ENCODE data around the gene STK32C.

STK32C gene

GRCh38 chr10:132198381-132199181 is 109.2 kb downstream of the STK32C start:
- DNase-seq (ENCODE audit: low read depth), result no peak

DNA sequence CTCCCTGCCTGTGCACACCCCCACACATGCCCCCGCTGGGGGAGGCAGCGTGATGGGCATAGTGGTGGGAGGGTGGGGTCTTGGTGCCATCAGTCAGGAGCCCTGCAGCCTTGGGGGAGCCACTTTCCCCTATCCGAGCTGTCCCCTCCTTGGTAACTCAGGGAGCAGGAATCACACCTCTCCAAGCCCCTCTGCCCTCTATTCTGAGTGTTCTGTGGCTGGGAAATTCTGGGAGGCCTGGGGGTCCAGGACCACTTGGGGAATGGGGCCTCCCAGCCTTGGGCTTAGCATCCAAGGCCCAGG is 109.7 kb downstream of the STK32C start:
- DNase-seq (ENCODE audit: low read depth), result no peak

GRCh38 chr10:132197271-132198067 is 110.3 kb downstream of the STK32C start:
- no peak for DNase-seq (ENCODE audit: low read depth)

GRCh38 chr10:132196178-132197113 is 111.3 kb downstream of the STK32C start:
- DNase-seq (ENCODE audit: low read depth), result no peak

DNA sequence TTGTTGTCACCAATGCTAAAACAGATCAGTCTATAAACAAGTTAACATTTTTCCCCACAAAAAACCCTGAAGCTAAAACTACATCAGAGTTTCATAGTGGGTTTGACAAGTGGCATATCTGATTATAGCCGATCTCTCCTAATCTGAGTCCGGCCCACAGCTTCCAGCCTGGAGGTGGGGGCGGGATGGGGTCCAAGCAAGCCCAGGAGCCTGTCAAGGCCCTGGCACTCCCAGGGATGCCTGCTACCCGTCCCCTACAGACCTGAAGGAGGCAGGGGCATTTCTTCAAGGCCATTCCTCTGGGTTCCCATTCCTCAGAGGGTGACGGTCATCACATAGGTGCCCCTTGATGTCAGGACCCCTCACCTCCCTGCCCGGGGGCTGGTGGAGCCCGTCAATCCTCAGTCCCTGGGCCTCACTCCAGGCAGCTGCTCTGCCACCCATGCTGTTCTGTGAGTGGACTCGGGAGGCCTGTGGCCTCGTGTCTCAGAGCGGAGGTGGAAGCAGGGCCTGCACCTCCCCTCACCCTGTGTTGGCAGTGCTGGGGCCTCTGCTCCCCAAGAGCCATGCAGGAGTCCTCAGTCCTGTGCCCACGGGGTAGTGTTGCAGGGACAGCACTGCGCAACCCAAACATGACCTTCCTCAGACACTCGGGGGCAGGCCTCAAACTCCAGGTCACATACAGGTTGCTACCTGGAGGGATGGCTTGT is 112.2 kb downstream of the STK32C start:
- DNase-seq (ENCODE audit: low read depth), result no peak

DNA sequence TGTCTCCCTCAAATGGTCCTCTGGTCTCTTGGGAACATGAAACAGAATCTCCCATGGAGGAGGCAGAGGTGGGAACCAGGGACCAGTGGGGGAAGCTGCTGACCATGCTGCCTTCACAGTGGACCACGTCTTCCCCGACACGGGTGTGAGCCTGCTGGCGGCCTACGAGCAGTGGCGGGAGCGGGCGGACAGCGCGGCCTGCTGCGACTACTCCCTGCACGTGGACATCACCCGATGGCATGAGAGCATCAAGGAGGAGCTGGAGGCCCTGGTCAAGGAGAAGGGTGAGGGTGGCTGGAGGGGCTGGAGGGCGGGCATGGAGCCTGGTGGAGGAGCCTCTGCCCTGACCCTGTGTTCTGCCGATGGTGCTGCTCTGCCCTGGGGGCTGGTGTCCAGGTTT is 113.0 kb downstream of the STK32C start:
- DNase-seq (ENCODE audit: low read depth), result no peak

DNA sequence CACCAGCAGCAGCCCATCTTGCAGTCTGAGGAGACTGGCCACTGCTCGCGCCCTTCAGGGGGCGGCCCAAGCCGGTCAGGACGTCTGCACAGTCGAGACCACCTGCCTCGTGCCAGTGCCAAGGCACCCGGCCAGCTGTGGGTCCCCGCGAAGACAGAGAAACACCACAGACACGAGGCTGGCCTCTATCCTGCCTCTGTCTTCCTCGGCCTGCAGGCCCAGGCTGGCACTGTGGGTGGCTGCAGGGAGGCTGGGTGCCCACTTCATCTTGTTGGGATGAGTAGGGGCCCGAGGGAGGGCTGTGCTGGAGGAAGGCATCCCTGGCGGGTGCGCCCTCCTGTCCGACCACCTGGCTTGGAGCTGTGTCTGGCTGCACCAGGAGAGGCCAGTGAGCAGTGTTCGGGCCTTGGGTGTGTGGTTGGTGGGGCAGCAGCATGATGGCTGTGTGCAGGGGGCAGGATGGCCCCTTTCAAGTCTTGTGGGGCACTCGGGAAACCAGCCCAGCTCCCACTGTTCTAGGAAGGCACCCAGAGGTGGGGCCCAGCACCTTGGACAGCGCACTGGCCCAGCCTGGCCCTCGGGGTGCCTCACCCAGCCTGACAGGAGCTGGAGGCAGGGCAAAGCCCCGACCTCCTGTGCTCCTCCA is 113.7 kb downstream of the STK32C start:
- DNase-seq (ENCODE audit: low read depth), result no peak

- no peak for DNase-seq (ENCODE audit: low read depth)
Measured at GRCh38 chr10:132192991-132193665, 114.6 kb downstream of the STK32C start.

DNA sequence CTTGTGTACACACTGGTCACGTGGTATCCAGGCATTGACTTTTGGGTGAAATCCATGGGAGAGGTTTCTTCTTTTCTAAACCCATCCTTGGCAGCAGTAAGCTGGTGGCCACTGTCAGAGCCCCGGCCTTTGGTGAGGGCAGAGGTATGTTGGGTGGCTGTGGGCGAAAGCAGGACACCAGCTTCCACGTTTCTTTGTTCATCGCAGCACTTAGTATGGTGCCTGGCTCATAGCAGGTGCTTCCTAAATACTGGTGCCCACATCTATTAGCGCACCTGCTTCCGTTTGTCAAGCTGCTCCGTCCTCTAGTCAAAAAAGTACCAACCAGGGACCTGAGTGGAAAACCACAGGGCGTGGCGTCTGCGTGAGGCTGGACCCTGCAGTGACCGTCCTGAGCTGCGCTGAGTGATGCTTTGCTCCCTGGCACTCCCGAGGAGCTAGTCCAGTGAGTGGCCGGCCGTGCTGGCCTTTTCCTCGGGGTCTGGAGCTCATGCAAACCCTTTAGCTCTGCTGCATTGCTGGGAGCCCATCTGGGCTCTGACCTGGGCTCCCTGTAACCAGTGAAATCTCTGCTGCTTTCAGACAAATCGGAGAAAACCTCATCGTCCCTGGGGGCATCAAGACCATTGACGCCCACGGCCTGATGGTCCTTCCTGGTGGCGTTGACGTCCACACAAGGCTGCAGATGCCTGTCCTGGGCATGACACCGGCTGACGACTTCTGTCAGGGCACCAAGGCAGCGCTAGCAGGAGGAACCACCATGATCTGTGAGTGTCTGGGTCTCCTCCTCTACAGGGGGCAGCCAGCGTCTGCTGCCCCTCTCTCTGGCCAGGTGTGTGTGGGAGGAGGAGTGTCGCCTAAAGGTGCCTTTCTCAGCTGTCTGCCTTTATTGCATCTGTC is 115.4 kb downstream of the STK32C start:
- no peak for DNase-seq (ENCODE audit: low read depth)

DNA sequence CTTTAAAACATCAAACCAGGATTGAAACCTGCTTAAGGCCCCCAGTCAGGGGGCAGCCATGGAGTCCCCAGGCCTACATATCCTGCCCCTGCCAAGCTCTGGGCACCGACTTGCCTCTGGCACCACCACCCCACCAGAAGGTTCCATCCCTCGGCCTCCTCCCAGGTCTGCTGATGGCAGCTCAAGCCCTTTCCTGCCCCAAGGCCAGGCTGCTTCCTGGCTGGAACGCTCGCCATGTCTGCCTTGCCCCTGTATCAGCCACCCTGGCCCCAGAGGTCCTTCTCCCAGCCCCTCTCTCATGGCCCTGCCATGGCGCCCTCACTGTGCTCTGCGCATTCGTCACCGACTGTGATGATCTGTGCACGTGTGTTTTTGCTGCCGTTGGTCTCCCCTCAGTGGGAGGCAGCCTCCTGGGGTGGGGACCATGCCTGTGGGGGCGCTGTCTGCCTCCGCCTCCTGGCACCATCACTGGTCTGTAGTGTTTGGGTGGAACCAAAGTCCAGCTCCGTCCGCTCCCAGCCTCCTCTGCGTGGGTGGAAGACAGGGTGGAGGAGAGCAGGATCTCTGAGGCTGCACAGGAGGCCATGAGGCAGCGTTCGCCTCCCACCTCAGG is 117.8 kb downstream of the STK32C start:
- no peak for DNase-seq (ENCODE audit: low read depth)

- no peak for DNase-seq (ENCODE audit: low read depth)
Measured at GRCh38 chr10:132189016-132189415, 118.7 kb downstream of the STK32C start.

DNA sequence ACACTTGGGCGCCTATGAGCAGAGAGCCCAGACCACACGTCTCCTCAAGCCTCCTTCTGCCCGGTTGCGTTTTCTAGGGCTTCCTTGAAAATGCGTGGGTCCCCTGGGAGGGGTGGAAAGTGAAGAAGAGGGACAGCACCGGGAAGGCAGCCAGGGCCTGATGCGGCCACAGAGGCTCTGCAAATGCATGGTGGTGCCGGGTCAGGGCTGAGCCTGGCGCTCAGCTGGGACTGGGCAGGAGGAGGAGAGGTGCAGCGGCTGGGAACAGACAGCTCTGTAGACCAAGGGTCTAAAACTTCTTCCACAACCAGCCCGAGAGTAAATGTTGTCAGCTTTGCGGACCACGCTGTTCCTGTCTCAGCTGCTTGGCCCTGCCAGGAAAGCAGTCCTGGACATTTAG is 119.4 kb downstream of the STK32C start:
- no peak for DNase-seq (ENCODE audit: low read depth)

DNA sequence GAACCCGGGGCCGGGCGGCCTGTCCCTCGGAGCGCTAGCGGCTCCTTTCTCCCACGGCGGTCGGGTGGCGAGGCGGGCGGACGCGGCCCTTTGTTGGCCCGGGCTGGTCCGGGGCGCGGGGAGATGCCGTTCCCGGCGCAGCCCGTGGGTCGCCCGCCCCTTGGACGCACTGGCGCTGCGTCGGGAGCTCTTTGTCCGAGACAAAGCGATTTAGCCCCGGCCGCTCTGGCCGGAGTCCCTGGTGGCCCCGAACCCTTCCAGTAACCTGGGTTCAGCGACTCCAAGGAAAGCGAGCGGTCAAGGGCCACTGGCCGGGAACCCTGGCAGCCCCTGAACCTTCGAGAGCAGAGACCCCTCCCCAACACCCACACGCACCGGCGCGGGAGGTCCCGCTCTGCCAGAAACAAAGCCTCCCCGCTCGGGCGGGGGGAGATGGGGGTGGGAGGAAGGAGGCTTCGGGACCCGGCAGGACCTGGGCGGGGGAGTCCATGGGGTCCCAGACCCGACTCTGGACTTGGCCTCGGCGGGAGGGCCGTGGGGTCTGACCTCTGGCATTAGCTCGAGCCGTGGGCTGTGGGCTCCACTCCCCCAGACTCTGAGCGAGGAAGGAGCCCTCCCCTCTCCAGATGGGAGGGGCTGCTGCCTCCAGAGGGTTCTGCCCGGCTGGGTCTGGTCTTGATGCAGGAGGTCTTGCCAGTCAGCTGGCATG is 120.2 kb downstream of the STK32C start:
- DNase-seq (ENCODE audit: low read depth), result no peak

DNA sequence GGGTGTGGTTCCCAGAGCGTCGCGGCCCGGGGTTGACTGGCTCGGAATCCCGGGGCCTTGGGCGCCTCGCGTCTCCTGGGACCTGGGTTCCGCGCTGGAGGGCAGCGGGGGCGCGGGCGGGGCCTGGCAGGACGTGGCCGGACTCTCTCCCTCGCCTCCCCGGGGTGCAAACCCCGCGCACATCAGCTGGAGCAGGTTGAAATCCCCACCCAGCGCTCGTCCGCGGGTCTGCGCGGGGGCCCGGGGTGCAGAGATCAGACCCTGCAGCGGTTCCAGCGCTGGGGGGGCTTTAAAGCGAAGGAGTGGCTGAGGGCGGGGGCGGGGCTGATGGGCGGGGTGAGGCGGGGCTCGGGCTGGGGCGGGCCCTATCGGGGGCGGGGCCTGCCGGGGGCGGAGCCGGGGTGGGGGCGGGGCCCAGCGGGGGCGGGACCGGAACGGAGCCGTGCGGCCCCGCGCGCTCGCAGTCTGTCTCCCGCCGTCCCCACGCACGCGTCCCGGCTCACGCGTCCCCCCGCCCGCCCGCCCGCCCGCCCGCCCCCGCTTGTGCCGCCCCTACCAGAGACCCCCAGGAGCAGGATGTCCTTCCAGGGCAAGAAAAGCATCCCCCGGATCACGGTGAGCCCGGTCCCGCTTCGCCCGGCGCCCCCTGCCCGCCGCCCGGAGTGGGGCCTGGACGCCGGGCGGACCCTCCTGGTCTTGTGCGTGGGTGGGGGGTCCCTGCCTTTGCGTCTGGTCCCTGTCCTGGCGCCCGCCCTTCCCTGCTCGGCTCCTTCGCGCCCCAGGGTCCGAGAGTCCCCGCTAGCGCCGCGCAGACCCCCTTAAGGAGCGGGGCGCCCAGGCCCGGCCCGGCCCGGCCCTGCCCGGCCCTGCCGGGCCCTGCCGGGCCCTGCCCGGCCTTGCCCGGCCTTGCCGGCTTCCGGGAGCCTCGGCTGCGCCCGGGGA is 121.0 kb downstream of the STK32C start, which contains the start of gene DPYSL4:
Gene DPYSL4, plus strand, starts transcription at position 461 of the 942 bp plus-strand sequence. Its CDS starts 116 bp downstream, at position 577.
- no peak for DNase-seq (ENCODE audit: low read depth)

GRCh38 chr10:132185601-132186487 is 121.9 kb downstream of the STK32C start:
- DNase-seq (ENCODE audit: low read depth), result no peak

All from fibroblast of gingiva (primary cell).